ENCODE measurements around the gene KCNMA1.

KCNMA1 gene

GRCh38 chr10:77286531-77287508 is 350.8 kb downstream of the KCNMA1 start:
- no peaks in the 10 kb centered on the region for H3K36me3 ChIP-seq (ENCODE audit: insufficient read depth)
- H3K4me2 ChIP-seq: no peak overlapping the region
- no peak overlapping the region for H3K27ac ChIP-seq
- TF ChIP-seq CTCF (conservative IDR thresholded peaks at IDR 0.05; ENCODE audit: low read depth, low read length): no peak
- H3K4me3 ChIP-seq (IDR thresholded peaks at IDR 0.05; ENCODE audit: insufficient read depth, low read depth, low read length): no peak overlapping the region
- H2AFZ ChIP-seq (ENCODE audit: low read depth): no peak overlapping the region
- H4K20me1 ChIP-seq (ENCODE audit: insufficient read depth): no peaks in the 10 kb centered on the region
- no peaks in the 10 kb centered on the region for H3K27me3 ChIP-seq (ENCODE audit: insufficient read depth, low read depth)
- H3K4me1 ChIP-seq (ENCODE audit: low read depth, poor library complexity, severe bottlenecking): peaks cover 8% of the 10 kb centered on the region
- H3K9ac ChIP-seq: no peak overlapping the region
- H3K79me2 ChIP-seq (ENCODE audit: insufficient read depth, low read depth): no peaks in the 10 kb centered on the region

GRCh38 chr10:77285529-77286182 is 352.0 kb downstream of the KCNMA1 start:
- TF ChIP-seq CTCF (conservative IDR thresholded peaks at IDR 0.05; ENCODE audit: low read depth, low read length): no peak

GRCh38 chr10:77284797-77285196 is 352.8 kb downstream of the KCNMA1 start:
- Histone ChIP-seq H3K36me3 (ENCODE audit: insufficient read depth) (no peaks in the 10 kb centered on the region), H3K79me2 (ENCODE audit: insufficient read depth, low read depth) (no peaks in the 10 kb centered on the region), H3K27me3 (ENCODE audit: insufficient read depth, low read depth) (no peaks in the 10 kb centered on the region), H2AFZ (ENCODE audit: low read depth) (no peak overlapping the region), H4K20me1 (ENCODE audit: insufficient read depth) (no peaks in the 10 kb centered on the region), H3K4me2 (no peak overlapping the region), H3K4me3 (IDR thresholded peaks at IDR 0.05; ENCODE audit: insufficient read depth, low read depth, low read length) (no peak overlapping the region), H3K4me1 (ENCODE audit: low read depth, poor library complexity, severe bottlenecking) (peaks cover 18% of the 10 kb centered on the region), H3K9ac (no peak overlapping the region), H3K27ac (no peak overlapping the region)
- TF ChIP-seq CTCF (conservative IDR thresholded peaks at IDR 0.05; ENCODE audit: low read depth, low read length): no peak

More at GRCh38 chr10:77285529-77286182, 352.0 kb downstream of the KCNMA1 start:
- Histone ChIP-seq H3K4me2 (no peak overlapping the region), H4K20me1 (ENCODE audit: insufficient read depth) (no peaks in the 10 kb centered on the region), H3K4me3 (IDR thresholded peaks at IDR 0.05; ENCODE audit: insufficient read depth, low read depth, low read length) (no peak overlapping the region), H3K27ac (no peak overlapping the region), H3K27me3 (ENCODE audit: insufficient read depth, low read depth) (no peaks in the 10 kb centered on the region), H3K36me3 (ENCODE audit: insufficient read depth) (no peaks in the 10 kb centered on the region), H3K4me1 (ENCODE audit: low read depth, poor library complexity, severe bottlenecking) (peaks cover 18% of the 10 kb centered on the region), H3K9ac (no peak overlapping the region), H2AFZ (ENCODE audit: low read depth) (no peak overlapping the region), H3K79me2 (ENCODE audit: insufficient read depth, low read depth) (no peaks in the 10 kb centered on the region)

- H3K36me3 ChIP-seq (ENCODE audit: insufficient read depth): no peaks in the 10 kb centered on the region
- no peaks in the 10 kb centered on the region for H3K27me3 ChIP-seq (ENCODE audit: insufficient read depth, low read depth)
- H4K20me1 ChIP-seq (ENCODE audit: insufficient read depth): no peaks in the 10 kb centered on the region
- H3K9ac ChIP-seq: no peak overlapping the region
- no peak overlapping the region for H3K4me2 ChIP-seq
- H3K27ac ChIP-seq: no peak overlapping the region
- H2AFZ ChIP-seq (ENCODE audit: low read depth): no peak overlapping the region
- no peak overlapping the region for H3K4me3 ChIP-seq (IDR thresholded peaks at IDR 0.05; ENCODE audit: insufficient read depth, low read depth, low read length)
- TF ChIP-seq CTCF (conservative IDR thresholded peaks at IDR 0.05; ENCODE audit: low read depth, low read length): no peak
- H3K79me2 ChIP-seq (ENCODE audit: insufficient read depth, low read depth): no peaks in the 10 kb centered on the region
- H3K4me1 ChIP-seq (ENCODE audit: low read depth, poor library complexity, severe bottlenecking): peaks cover 18% of the 10 kb centered on the region
These were observed 354.3 kb downstream of the KCNMA1 start for GRCh38 chr10:77283326-77283725.

Data from KMS-11 (cell line).